Kidney glomerular epithelial cell (primary cell): ENCODE results near the gene PPFIA4.
"Not testable (repeated sequence)": the region's sequence is repeated elsewhere in the genome, so short reads cannot be mapped to it uniquely, and the experiment has no call there.

Experiments
- DNase-seq: peaks from one replicate; lab custom pipeline; 2025; lab: John Stamatoyannopoulos, UW

The PPFIA4 gene

DNA sequence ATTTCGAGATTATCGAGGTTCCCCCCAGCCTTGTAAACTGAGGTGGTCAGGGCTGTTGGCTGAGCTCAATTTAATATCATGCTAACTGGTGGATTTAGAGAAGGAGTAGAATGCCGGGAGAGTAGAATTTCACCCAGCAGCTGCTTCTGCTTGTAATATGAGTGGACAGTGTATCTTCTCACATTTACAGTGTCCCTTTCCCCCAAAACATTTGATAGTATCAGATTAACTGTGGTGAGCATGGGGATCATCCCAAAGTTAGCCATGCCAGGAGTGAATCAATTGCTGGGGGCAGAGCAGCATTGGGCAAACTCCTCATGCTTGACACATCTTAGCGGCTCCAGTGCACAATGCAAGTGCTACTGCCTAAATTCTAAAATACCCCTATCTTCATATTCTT lies 9.2 kb upstream of the PPFIA4 start:
- no peak for DNase-seq

DNA sequence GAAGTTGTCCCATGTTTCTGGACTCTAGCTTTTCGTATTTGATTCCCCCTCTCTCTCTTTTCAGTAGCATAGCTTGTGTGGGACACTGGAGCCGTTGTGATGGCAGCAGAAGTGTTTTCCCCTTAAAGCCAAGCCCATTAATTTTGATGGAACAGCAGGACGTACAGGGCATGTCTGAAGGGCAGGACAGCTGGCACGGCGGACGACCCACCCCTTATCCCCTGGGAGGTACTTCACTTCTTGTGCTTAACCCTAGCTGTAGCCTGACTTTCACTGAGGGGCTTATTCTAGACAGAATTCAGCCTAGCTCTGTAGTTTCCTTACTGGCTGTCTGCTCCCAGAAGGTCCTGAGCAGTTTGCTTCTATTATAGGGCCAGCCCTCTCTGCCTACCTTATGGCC lies 8.6 kb upstream of the PPFIA4 start:
- no peak for DNase-seq

DNA sequence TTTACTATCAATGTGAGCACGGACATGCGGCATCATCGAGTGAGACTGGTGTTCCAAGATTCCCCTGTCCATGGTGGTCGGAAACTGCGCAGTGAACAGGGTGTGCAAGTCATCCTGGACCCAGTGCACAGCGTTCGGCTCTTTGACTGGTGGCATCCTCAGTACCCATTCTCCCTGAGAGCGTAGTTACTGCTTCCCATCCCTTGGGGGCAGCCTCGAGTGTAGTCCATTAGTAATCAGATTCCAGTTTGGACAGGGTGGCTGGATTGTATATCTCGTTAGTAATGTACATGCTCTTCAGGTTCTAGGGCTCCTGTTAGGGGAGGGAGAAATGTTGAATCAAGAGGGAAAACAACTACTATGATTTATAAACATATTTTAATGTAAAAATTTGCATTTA lies 3.4 kb upstream of the PPFIA4 start:
- not testable (repeated sequence) for DNase-seq

DNA sequence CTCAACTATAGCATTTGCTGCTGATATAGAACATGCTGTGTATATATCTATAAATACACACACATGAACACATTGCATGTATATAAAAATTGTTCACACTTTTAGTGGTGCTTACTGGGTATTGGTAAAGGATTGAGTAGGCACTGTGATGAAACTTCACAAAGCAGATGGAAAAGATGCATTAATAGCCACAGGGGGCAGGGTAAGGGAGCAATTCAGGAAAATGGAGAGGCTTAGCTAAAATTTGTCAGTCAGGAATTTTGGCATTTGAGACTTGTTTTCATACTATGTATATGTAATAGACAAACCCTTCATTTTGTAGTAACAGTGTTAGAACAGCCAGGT lies 633 bp upstream of the PPFIA4 start:
- DNase-seq = no peak

DNA sequence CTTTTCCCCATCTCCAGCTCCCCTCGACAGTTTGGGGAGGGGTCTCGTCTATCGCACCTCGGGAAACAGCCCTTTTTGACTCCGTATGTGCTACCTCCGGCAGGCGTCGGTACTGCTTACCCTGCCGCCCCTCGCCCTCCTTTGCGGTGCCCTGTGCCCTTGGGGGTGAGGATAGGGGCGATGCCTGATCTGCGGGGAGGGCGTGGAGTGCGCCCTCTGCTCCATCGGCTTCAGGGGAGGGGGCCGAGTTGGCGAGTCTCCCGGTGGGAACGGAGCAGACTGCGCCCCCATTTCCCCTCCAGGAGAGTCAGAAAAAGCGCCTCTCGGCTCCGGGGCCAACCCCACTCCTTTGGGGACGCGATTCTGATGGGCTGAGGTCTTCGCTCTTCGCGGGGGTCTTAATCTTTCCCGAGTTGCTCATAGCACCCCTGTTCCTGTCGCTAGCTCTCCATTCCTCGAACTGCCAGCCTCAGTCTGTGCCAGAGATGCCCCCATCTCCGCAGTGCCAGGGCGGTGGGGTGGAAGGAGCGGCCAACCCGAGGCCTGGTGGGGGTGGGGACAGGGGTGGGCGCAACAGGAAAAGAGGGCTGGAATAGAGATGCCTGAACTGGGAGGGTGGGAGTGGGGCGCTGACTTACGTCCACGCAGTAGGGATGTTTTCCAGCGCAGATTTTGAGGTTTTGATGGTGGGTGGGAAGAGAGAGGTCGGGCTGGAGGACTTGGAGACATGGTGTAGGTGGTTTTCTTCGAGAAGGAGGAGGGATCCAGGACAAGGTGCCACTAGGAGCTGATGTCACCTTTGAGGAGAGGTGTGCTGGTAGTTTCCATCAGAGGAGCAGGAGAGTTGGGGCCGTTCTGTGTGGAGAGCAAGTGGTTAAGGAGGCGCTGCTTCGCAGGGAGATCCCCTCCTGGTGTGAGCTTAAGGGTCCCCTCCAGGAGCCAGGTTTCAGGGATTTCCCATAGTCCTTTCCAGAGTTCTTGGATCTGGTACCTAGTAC lies 674 bp downstream of the PPFIA4 start:
- DNase-seq = no peak

DNA sequence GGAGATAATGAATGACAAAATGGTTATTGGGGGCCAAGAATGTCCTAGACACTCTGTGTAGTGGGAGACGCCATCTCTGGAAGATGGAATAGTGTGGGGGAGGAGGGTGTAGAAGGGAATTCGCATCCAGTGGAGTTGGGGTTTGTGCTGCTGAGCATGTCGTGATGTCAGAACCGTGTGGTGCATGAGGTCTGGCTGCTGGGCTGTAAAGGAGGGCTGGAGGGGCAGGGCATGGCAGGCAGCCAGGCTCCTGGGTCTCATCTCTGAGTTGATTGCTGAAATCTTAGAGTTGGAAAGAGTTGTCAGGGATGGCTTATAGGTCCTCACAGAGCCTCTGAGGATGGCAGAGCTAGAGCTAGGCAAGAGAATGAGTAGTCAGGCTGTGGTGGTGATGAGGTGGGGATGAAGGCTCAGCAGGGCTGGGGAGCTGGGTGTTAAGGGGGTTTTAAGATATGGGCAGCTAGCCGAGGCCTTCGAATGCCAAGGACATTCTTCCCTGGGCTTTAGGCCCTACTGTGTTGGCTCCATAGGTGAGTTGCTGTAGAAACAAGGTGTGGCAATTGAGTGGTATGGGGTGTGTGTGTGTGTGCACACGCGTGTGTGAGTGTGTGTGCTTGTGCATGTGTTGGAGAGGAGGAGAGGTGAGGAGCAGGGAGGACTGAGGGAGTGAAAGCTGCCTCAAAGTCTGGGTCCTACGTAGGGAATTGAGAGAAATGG lies 1.9 kb downstream of the PPFIA4 start:
- DNase-seq = no peak

DNA sequence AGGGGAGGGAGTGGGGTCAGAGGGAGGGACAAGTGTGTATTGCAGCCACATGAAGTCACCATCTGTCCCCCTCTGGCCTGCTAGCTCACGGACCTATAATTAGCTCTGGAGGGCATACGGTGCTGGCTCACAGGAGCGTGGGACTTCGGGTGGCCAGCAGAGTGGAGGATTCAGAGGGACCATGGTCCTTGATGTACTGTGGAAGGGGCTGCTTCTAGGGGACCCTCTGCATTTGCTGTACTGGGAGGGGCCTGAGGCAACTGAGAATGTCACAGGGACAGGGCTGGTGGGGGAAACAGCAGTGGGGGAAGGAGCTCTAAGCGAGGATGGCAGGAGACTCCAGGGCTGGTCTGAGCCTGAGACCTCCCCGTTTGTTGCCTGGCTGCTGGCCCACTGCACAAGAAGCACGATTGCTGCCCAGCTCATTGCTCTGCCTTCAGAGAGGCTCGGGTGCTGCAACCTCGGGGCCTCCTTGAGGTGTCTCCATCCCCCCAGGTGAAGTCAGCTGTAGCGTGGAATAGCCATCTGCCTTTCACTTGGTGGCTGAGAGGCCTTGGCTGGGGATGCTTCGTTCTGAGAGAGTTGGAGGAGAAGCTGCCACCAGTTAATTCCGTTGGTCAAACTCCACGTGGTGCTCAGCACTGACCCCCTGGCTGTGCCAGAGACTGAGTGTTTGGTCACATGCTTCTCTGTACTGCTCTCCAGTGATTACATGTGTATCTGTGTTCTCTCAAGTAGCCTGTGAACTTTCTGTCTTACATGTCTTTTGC lies 2.7 kb downstream of the PPFIA4 start:
- DNase-seq = no peak

DNA sequence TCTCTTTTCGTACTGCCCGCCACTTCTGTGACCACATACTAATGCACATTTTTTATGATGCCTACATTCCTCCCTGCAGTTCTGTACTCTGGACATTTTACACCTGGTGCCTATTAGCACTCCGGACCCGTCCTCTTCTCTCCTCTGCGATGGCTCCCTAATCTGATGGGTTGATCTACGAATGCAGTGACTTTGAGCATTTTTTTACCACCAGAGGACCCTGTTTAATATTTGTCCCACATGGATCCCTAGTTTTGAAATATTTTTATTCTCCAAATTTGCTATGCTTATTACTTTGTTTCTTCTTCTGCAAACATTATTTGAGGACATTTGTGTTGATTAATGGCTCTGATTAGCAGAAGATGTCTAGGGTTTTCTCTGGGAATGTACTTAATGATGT lies 5.2 kb downstream of the PPFIA4 start:
- no peak for DNase-seq

DNA sequence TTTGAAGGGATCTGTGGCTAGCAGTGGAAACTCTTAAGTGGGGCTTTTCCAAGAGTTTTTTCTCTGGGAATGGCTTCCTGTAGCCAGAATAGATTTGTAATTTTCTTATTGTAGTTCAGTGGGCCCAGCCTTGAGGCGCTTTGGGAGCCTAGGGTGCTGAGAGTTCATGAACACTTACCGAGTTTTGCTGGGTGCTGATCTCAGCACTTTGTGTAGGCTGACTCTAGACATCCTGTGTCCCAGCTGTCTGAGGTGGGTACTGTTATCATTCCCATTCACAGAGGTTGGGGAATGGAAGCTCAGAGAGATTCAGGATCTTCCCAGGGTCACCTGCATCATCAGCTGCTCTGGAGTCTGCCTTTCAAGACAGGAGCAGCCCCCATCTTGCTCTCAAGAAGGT lies 7.0 kb downstream of the PPFIA4 start:
- DNase-seq = no peak

DNA sequence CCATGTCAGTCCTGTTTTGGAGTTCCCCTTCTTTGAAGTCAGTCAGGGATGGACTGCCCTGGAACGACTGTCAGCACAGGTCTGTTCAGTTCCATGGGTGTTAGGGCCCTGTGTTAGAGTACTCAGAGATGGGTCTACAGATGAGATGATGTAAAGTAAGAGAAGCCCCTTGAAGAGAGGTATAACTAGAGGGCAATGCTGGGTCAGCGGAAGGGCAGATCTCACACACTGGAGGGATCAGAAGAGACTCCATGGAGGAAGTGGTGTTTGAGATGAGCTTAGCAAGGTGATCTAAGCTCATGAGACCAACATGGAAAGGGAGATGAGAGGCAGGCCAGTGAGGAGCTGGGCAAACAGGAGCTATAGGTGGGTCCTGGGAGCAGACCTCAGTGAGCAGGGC lies 7.6 kb downstream of the PPFIA4 start:
- no peak for DNase-seq

DNA sequence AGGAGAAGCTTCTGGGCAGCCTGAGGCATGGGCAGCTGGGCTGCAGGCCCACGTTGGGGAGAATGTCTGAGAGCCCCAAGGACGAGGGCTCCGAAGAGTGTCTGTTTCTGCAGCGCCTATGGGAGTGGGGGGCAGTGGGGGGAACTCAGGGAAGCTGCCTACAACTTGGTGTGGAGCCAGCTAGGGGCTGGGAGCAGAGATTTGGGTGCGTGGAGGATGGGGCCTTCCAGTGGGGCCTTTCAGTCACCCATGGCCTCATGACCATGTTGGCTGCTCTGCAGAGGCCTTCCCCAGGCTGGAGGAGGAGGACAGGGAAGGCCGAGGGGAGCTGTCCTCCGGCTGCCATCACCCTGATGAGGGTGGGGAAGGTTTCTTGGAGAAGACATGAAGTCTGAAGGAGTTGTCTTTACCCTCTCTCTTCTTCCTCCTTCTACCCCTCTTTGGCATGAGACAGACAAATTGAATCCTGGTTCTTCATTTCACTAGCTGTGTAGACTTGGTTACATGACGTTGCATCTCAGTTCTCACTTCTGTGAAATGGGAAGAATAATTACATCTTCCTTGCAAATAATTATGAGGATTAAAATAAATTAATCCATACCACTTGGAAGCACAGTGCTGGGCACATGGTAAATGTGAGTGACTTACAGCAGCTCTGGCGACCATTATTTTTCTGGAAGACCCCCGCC lies 8.3 kb downstream of the PPFIA4 start:
- no peak for DNase-seq

DNA sequence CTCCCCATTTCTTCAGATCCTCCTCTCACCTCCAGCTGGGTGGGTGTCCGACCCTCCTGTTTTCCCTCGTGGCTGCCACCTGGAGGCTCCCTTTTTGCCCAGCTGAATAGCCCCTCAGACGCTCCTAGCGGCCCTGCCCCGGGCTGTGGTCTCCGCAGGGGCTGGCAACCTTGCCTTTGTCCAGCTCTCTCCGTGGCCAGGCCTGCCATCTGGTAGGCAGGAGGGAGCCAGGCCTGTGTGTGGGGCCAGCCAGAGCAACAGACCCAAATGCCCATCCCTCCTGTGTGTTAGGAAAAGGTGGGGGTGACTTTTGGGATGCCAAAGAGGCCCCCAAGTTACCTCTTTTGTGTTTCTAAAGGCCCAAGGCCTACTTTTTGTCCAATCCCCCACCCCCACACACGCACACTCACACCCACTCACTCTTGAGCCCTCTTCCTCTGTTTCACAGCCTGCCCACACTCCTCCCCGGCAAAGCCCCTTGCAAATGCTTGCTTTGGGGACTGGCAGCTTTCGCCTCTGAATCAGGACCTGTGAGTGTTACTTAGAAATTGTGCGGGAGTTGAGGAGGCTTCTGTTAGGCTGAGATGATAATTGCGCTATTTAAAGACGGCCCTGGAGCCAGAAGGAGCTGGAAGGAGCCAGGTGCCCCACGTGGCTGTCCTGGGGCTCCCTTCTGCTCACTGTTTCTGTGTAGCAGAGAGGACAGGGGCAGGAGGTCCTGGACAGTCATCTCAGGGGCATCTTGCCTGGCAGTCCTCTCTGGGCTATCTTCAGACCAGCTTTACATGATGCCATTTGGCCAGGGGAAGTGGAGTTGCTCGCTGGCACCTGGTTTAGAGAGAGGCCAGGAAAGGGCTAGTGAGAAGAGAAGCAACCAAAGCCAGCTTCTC lies 9.1 kb downstream of the PPFIA4 start:
- DNase-seq = no peak

DNA sequence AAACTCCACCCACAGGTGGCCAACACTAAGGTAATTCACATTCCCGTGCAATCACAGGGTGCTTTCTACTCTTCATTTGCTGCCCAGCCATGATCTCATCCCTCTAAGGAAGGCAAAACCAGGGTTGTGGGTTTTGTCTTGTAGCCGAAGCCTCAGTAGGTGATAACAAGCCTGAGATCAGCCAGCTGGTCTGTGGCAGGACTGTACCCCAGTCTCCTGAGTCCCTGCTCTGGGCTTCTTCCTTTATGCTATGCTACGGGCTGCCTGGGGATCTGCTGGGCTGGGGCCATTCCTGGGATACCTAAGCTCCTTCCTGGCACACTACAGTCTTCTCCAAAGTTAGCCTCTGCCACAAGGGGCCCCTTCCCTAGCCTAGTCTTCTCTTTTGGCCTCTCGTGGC lies 9.8 kb downstream of the PPFIA4 start:
- no peak for DNase-seq

DNA sequence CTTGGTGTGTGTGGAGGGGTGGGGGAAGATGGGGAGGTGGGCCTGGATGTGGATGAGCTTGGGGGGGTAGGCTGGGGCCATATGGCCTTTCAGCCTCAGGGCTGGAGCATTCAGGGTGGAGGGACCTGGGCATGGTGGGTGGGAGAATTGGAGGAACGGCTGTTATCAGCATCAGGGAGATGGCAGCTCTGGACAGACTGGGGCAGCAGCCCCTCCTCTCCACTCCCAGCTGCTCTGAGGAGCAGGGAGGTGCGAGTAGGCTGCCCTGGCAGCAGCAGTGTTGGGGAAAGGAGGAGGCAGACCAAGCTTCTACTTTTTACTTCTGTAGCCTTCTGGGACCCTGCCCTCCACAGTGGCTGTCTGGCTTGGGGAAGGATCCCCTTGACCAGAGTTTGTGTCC lies 10.2 kb downstream of the PPFIA4 start:
- DNase-seq = no peak

DNA sequence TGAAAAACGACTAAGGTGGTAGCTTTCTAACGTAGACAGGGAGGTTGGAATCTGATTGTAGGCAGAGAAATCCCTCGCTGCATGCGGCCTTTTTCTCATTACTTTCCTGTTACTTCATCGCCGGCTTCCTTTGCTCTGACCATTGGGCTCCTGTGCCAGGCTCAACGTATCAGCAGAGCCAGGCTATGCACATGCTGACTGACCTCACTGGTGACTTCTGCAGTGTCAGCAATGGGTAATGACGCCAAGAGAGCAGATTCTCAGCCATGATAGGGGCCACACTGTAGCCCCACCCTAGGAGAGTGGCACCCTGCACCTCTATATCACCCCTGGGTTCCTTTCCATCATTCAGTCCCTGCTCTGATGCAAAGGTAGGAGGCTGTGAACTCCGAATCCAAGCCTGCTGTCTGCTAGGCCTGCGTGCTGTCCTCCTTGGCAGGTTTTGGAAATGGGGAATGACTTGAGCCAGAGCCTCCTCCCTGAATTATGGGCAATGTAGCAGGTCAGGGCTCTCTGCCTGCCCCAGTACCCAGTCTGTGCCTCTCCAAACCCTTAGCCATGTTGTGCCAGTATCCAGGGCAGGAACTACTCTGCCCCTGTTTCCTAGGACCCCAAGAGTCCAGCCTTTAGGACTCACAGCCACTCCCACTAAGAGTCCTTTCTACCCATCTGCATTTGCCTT lies 11.4 kb downstream of the PPFIA4 start:
- DNase-seq = no peak

DNA sequence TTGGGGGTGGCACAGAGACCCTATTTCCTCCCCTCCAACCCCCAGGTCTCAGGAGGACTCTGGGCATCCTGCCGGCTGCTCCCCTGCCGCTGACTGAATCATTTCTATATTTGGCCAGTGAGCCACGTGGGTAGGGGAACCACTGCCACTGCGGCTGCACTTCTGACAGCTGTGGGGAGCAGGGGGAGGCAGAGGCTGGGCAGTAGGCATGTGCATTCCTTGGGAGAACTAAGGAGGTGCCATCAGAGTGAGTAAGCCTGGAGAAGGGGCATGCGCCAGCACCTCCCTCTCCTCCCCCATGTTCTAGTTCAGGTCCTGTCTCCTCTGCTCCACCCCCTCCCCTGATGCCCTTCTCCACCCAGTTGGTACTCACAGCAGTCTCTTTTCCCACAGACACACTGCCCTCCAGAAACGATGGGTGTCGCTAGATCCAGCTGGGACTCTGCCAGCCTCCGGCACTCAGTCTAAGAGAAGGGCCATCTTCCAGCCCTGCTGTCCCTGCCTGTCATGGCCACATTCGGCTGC lies 12.0 kb downstream of the PPFIA4 start:
- peak; percentile 99 for DNase-seq

DNA sequence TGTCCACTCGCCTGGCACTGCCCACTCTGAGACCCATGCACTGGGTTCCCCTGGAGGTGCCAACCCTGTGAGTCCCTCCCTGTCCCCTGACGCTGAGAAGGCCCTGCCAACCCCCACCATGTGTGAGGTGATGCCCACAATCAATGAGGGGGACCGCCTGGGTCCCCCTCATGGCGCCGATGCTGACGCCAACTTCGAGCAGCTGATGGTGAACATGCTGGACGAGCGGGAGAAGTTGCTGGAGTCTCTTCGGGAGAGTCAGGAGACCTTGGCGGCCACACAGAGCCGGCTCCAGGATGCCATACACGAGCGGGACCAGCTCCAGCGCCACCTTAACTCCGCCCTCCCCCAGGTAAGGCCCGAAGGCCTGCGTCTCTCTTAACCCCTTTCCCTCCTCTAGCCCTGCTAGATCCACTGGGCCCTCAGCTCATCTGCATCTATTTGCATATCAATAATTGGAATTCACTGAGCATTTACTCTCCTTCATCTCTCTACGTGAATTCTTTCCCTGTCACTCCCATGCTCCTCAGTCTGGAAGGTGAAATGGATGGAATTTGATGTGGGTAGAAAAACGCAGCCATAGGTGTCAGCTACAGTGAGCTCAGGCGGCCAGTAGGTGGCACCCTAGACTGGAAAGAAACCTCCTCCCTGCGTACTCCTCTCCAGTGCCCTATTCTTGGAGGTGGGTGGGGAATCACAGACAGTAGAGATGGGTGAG lies 12.8 kb downstream of the PPFIA4 start:
- peak; percentile 74 for DNase-seq

DNA sequence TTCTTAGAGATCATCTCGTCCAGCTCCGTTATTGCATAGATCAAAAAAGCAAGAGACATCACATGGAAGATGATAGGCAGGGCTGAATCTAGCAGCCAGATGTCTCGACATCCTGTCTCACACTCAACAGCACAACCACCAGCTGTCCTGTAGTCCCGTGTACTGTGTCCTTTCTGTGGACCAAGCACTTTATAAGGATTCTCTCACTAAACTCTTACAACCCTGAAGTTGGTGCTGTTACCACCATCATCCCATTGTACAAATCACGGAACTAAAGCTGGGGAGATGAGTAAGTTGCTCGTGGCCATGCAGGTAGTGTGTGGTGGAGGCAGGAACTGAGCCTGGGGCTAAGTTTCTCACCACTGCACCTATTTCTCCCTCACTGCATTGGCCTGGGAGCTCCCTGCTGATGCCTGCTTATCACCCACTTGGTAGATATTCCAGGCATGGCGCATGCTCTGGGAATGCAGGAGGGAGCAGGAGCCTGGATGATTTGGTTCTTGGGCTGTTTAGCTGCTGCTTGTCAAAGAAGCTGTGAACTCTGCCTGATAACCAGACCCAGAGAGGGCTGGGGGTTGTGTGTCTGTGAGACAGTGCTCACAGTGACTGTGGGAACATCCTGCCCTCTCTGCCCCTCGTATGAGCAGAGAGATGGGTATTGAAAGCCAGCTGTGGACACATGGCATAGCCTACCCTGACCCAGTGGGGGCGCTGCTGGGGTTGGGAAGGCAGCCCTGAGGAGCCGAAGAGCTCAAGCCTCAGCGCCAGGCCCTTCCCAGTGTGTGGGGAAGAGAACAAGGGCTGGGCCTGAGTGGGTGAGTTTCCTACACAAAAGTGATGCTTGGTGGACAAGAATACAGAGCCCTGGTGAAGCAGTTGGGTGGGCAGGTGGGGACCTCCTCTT lies 13.6 kb downstream of the PPFIA4 start:
- no peak for DNase-seq
